Ecto neural progenitor cell (in vitro differentiated cells): ENCODE results near the gene TES.
A peak's percentile ranks its signal among the peaks of the same experiment; 100 is the strongest.
"Not testable (repeated sequence)": the region's sequence is repeated elsewhere in the genome, so short reads cannot be mapped to it uniquely, and the experiment has no call there.

ENCODE experiments used
- DNase-seq: peaks from one replicate; pipeline ENCODE4 v3.0.0-alpha.2; 2018; ENCODE audit warnings: low spot score

The TES gene

GRCh38 chr7:116244803-116245202 is 34.5 kb downstream of the TES start:
- not testable (repeated sequence) for DNase-seq

- no peak for DNase-seq
Observed at GRCh38 chr7:116246357-116246756, 36.0 kb downstream of the TES start.

GRCh38 chr7:116249969-116250553 is 39.7 kb downstream of the TES start:
- peak; percentile 53 for DNase-seq

- DNase-seq: no peak
Observed at GRCh38 chr7:116251675-116252074, 41.3 kb downstream of the TES start.

- DNase-seq: no peak
Observed at GRCh38 chr7:116252249-116252648, 41.9 kb downstream of the TES start.

- no peak for DNase-seq
Observed at GRCh38 chr7:116257156-116257555, 46.8 kb downstream of the TES start.

- no peak for DNase-seq
Observed at GRCh38 chr7:116258734-116259133, 48.4 kb downstream of the TES start.

GRCh38 chr7:116259156-116259870 is 49.0 kb downstream of the TES start:
- no peak for DNase-seq

GRCh38 chr7:116259871-116260440 is 49.6 kb downstream of the TES start:
- no peak for DNase-seq

GRCh38 chr7:116261904-116262303 is 51.6 kb downstream of the TES start:
- DNase-seq: no peak

- DNase-seq: no peak
Observed at GRCh38 chr7:116265881-116266280, 55.5 kb downstream of the TES start.

GRCh38 chr7:116269466-116269865 is 59.1 kb downstream of the TES start:
- no peak for DNase-seq

- DNase-seq: no peak
Observed at GRCh38 chr7:116271161-116271913, 61.0 kb downstream of the TES start.

GRCh38 chr7:116271963-116272886 is 61.9 kb downstream of the TES start:
- DNase-seq: no peak

GRCh38 chr7:116273283-116273917 is 63.1 kb downstream of the TES start:
- DNase-seq: no peak

GRCh38 chr7:116273918-116274301 is 63.6 kb downstream of the TES start:
- DNase-seq: no peak

GRCh38 chr7:116277070-116277469 is 66.7 kb downstream of the TES start:
- no peak for DNase-seq

- no peak for DNase-seq
Observed at GRCh38 chr7:116279217-116279616, 68.9 kb downstream of the TES start.

GRCh38 chr7:116280803-116281202 is 70.5 kb downstream of the TES start:
- DNase-seq: no peak

- DNase-seq: no peak
Observed at GRCh38 chr7:116283595-116284204, 73.4 kb downstream of the TES start.

- no peak for DNase-seq
Observed at GRCh38 chr7:116284390-116284789, 74.1 kb downstream of the TES start.
